T-helper 2 cell treated with Interferon-gamma antibody and Interleukin-4, amounts not matched to agents 100 ng/mL and 5 ng/mL, for 36 hours (primary cell): ENCODE measurements around the gene THOC5. TPM values are rescaled to one million over a fixed set of nuclear protein-coding genes. Genes with fewer than 3 reads are reported as not detected.
"Not testable (repeated sequence)": the region's sequence is repeated elsewhere in the genome, so short reads cannot be mapped to it uniquely, and the experiment has no call there.

ENCODE experiments used
- intact Hi-C: fragments of 100-400 bp; cut with micrococcal nuclease; formaldehyde crosslinking; loops from one replicate; pipeline ENCODE4 v1.15.1; 2023
- total RNA-seq: library from RNA; stranded (reverse); gene quantifications from 2 replicates; pipeline ENCODE4 v1.2.3, GENCODE V29; 2022

The THOC5 gene
- total RNA-seq, 1 donor from 2014 or later: 61.3 TPM

GRCh38 chr22:29563652-29564460 is 10.3 kb upstream of the THOC5 start:
- intact Hi-C loops: no loop called here

GRCh38 chr22:29559853-29560252 is 6.3 kb upstream of the THOC5 start:
- intact Hi-C loops: no loop called here

- intact Hi-C loops: no loop called here
These were observed 5.5 kb upstream of the THOC5 start for GRCh38 chr22:29559030-29559429.

- intact Hi-C loops: no loop called here
These were observed 1.6 kb upstream of the THOC5 start for GRCh38 chr22:29555065-29555644.

- intact Hi-C loops: not testable (repeated sequence)
These were observed 1.2 kb downstream of the THOC5 start for GRCh38 chr22:29552357-29552756.

- intact Hi-C loops: no loop called here
These were observed 3.6 kb downstream of the THOC5 start for GRCh38 chr22:29550005-29550404.

GRCh38 chr22:29545045-29545444 is 8.5 kb downstream of the THOC5 start:
- intact Hi-C loops: not testable (repeated sequence)

- intact Hi-C loops: no loop called here
These were observed 11.7 kb downstream of the THOC5 start for GRCh38 chr22:29541845-29542244.

- intact Hi-C loops: no loop called here
These were observed 14.5 kb downstream of the THOC5 start for GRCh38 chr22:29539105-29539504.

- intact Hi-C loops: no loop called here
These were observed 17.1 kb downstream of the THOC5 start for GRCh38 chr22:29536411-29536810.

GRCh38 chr22:29531419-29531818 is 22.1 kb downstream of the THOC5 start:
- intact Hi-C loops: no loop called here

- intact Hi-C loops: no loop called here
These were observed 22.8 kb downstream of the THOC5 start for GRCh38 chr22:29530716-29531115.

GRCh38 chr22:29528144-29528543 is 25.4 kb downstream of the THOC5 start:
- intact Hi-C loops: no loop called here

GRCh38 chr22:29524442-29525191 is 28.9 kb downstream of the THOC5 start:
- intact Hi-C loops: loop anchor here (1.0 kb wide), 1 partner anchor 129 kb away; no protein-coding TSS in a partner anchor

- intact Hi-C loops: loop anchor here (1.0 kb wide), 1 partner anchor 128 kb away; no protein-coding TSS in a partner anchor
These were observed 29.8 kb downstream of the THOC5 start for GRCh38 chr22:29523761-29524160.

- intact Hi-C loops: no loop called here
These were observed 32.0 kb downstream of the THOC5 start for GRCh38 chr22:29521526-29521925.

- intact Hi-C loops: no loop called here
These were observed 32.7 kb downstream of the THOC5 start for GRCh38 chr22:29520851-29521250.

- intact Hi-C loops: no loop called here
These were observed 33.6 kb downstream of the THOC5 start for GRCh38 chr22:29519996-29520395.

GRCh38 chr22:29518427-29518826 is 35.1 kb downstream of the THOC5 start:
- intact Hi-C loops: no loop called here

- intact Hi-C loops: no loop called here
These were observed 36.2 kb downstream of the THOC5 start for GRCh38 chr22:29517215-29517908.

GRCh38 chr22:29512031-29512430 is 41.5 kb downstream of the THOC5 start:
- intact Hi-C loops: no loop called here
